HEK293T (cell line): ENCODE data around the gene ELOVL7.
"Not testable (repeated sequence)": the region's sequence is repeated elsewhere in the genome, so short reads cannot be mapped to it uniquely, and the experiment has no call there.

Source experiments
- CTCF ChIA-PET: fragments of 350-600 bp; formaldehyde crosslinking; extraction: SDS; loops from one replicate; lab custom pipeline; 2021; ENCODE audit warnings: antibody characterized with exemption, inconsistent platforms; lab: Yijun Ruan, JAX
- POLR2A ChIA-PET: fragments of 350-600 bp; formaldehyde crosslinking; extraction: SDS; loops from one replicate; lab custom pipeline; 2020; ENCODE audit warnings: antibody characterized with exemption, inconsistent platforms; lab: Yijun Ruan, JAX
- DNase-seq: peaks from one replicate; pipeline ENCODE4 v3.0.0; 2012; ENCODE audit warnings: mixed read lengths; ENCODE audit errors: extremely low spot score
- ARNT ChIP-seq: fragments of 450-650 bp; IDR thresholded peaks from 2 replicates; pipeline ENCODE4 v1.6.1; 2017; ENCODE audit warnings: mild to moderate bottlenecking
- BHLHE40 ChIP-seq: fragments of 450-650 bp; IDR thresholded peaks from 2 replicates; pipeline ENCODE4 v1.6.1; 2016; ENCODE audit warnings: mild to moderate bottlenecking, moderate library complexity, borderline replicate concordance
- CTBP1 ChIP-seq: fragments of 450-650 bp; IDR thresholded peaks from 2 replicates; pipeline ENCODE4 v1.6.1; 2016; ENCODE audit warnings: borderline replicate concordance
- ELF4 ChIP-seq: fragments of 450-650 bp; IDR thresholded peaks from 2 replicates; pipeline ENCODE4 v1.6.1; 2017; ENCODE audit warnings: antibody characterized with exemption
- FOXA1 ChIP-seq: fragments of 450-650 bp; IDR thresholded peaks from 2 replicates; pipeline ENCODE4 v1.6.1; 2016; ENCODE audit warnings: mild to moderate bottlenecking
- FOXK2 ChIP-seq: fragments of 450-650 bp; IDR thresholded peaks from 2 replicates; pipeline ENCODE4 v1.6.1; 2016; ENCODE audit warnings: mild to moderate bottlenecking
- FOXM1 ChIP-seq: fragments of 450-650 bp; IDR thresholded peaks from 2 replicates; pipeline ENCODE4 v1.6.1; 2017; ENCODE audit warnings: mild to moderate bottlenecking, borderline replicate concordance
- HDGF ChIP-seq: fragments of 450-650 bp; IDR thresholded peaks from 2 replicates; pipeline ENCODE4 v1.6.1; 2017; ENCODE audit warnings: antibody characterized with exemption, borderline replicate concordance
- L3MBTL2 ChIP-seq: fragments of 450-650 bp; conservative IDR thresholded peaks from 2 replicates; pipeline ENCODE4 v1.6.1; 2016; ENCODE audit warnings: mild to moderate bottlenecking
- LEF1 ChIP-seq: fragments of 450-650 bp; IDR thresholded peaks from 2 replicates; pipeline ENCODE4 v1.6.1; 2017; ENCODE audit warnings: mild to moderate bottlenecking, borderline replicate concordance
- NFRKB ChIP-seq: fragments of 450-650 bp; IDR thresholded peaks from 2 replicates; pipeline ENCODE4 v1.6.1; 2016; ENCODE audit warnings: mild to moderate bottlenecking, moderate library complexity
- SP1 ChIP-seq: fragments of 450-650 bp; IDR thresholded peaks from 2 replicates; pipeline ENCODE4 v1.6.1; 2017
- SUZ12 ChIP-seq: fragments of 450-650 bp; IDR thresholded peaks from 2 replicates; pipeline ENCODE4 v1.6.1; 2016; ENCODE audit warnings: mild to moderate bottlenecking
- TARDBP ChIP-seq: fragments of 450-650 bp; IDR thresholded peaks from 2 replicates; pipeline ENCODE4 v1.6.1; 2016
- ZNF384 ChIP-seq: fragments of 450-650 bp; IDR thresholded peaks from 2 replicates; pipeline ENCODE4 v1.6.1; 2016
- TF ChIP-seq, protein P1 (sequence below): fragments of 450-650 bp; IDR thresholded peaks from 2 replicates; pipeline ENCODE4 v1.6.1; 2016

ELOVL7 gene

DNA sequence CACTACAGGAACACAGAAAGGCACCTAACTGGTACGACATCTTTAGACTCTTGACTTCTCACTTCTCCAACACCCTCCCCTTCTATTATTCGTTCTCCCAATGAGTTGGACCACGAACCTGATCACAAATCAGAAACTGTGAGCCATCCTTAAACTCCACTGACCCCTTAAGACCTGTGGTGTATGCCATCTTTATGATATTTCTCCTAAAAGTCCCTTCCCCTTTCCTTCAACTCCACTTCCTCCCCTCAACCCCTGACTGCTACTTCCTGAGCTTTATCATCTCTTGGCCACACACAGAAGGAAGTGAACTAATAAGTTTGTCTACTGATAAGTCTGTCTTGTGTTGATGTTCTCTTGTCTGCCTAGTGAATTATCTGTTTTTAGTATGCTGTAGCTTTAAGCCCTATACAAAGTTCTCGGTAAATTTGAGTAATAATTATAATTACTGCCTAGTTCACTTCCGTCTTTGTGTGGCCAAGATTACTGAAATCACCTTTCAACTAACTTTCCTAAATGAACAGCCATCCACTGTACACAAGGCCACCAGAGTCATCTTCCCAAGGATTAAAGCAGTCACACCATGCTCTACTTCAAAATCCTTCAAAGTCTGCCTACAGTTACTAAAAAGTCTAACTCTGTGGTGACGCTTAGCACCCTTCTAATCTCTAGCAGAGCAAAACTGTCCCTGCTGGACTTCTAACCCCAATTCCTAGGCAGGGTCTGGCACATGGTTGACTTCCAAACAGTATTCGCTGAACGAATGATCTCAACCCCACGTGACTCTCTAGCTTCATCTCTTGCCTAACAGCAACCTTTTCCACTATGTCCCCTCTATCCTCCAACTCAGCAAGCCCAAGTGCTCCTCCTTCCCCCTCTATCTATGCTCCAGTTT lies 23.2 kb downstream of the ELOVL7 start:
- DNase-seq: no peak
- POLR2A ChIA-PET: no interaction called here
- CTCF ChIA-PET: no interaction called here
- no peak for TF ChIP-seq HDGF
- TF ChIP-seq, protein P1, sequence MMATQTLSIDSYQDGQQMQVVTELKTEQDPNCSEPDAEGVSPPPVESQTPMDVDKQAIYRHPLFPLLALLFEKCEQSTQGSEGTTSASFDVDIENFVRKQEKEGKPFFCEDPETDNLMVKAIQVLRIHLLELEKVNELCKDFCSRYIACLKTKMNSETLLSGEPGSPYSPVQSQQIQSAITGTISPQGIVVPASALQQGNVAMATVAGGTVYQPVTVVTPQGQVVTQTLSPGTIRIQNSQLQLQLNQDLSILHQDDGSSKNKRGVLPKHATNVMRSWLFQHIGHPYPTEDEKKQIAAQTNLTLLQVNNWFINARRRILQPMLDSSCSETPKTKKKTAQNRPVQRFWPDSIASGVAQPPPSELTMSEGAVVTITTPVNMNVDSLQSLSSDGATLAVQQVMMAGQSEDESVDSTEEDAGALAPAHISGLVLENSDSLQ: no peak
- TF ChIP-seq CTBP1: no peak
- no peak for TF ChIP-seq LEF1
- TF ChIP-seq SP1: no peak
- no peak for TF ChIP-seq BHLHE40
- TF ChIP-seq L3MBTL2: no peak
- TF ChIP-seq NFRKB: no peak
- TF ChIP-seq ELF4: no peak

DNA sequence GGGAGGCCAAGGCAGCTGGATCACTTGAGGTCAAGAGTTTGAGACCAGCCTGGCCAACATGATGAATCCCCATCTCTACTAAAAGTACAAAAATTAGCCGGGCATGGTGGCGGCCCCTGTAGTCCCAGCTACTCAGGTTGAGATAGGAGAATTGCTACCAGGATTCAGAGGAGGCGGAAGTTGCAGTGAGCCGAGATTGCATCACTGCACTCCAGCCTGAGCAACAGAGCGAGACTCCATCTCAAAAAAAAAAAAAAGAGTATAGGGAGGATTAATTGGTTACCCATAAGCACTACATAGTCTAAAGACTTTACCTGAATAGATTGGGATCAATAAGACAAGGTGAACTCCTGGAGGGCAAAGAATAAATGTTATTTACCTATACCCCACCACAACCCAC lies 27.9 kb downstream of the ELOVL7 start:
- CTCF ChIA-PET, DNase-seq: not testable (repeated sequence)

DNA sequence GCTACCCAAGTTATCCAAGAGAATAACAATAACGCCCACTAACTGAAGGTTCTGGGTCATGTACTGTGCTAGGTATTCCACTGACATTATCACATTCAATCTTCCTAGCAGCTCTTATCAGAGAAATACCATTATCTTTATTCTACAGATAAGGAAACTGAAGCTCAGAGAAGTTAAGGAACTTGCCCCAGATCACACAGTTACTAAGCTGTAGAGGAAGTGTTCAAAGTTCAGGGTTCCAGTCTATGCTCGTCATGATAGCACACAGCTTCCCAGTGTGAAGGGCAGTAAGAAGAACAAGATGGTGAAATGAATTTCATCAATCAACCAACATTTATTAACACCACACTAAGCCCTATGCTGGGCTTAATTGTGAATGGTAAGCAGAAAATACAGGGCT lies 29.6 kb downstream of the ELOVL7 start:
- no peak for TF ChIP-seq FOXK2
- TF ChIP-seq, protein P1: no peak
- no peak for DNase-seq
- POLR2A ChIA-PET: no interaction called here
- CTCF ChIA-PET: no interaction called here

More for the DNA sequence above, 27.9 kb downstream of the ELOVL7 start:
- POLR2A ChIA-PET: not testable (repeated sequence)

DNA sequence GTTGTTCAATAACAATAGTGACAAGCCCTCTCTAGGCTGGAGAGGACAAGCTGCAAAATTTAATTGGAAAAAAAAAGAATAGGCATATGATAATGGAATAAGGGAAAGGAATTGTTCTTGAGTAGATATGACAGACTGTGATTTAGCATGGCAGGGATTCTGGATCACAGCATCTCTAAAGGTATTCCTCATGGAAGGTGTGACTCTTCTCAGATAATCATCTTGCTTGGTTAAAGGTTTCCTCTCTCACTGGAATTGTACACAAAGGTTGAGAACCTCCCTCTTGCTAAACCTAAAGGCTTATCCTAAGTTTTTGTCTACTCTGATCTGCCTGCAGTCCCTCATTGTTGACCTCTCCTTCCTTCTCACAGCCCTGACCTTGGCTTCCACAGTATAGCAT lies 31.6 kb downstream of the ELOVL7 start:
- TF ChIP-seq ARNT (no peak), SUZ12 (no peak), TARDBP (no peak), FOXK2 (no peak), FOXM1 (no peak), L3MBTL2 (no peak), HDGF (no peak), LEF1 (no peak), SP1 (no peak), CTBP1 (no peak), ELF4 (no peak), ZNF384 (no peak), BHLHE40 (no peak), NFRKB (no peak), FOXA1 (no peak)
- TF ChIP-seq, protein P1: no peak
- no peak for DNase-seq
- ChIA-PET CTCF (no interaction called here), POLR2A (no interaction called here)

DNA sequence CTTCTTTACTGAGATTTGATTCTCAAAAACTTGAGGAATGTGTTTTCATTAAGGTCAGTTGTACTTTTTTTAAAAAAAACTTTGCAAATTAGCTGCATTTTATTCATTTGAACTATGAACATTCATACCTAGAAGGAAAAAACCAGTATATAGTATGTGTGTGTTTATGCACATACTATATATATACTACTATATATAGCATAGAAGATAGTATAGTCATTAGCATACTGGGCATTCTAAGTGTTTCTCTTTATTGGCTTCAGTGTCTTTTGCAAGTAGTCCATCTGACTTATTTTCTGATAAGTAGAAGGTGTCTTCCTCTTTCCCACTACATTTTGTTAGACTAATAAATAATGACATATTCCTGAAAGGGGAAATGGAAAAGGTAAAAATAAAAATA lies 33.0 kb downstream of the ELOVL7 start:
- DNase-seq: no peak
- CTCF ChIA-PET: no interaction called here
- POLR2A ChIA-PET: no interaction called here
- TF ChIP-seq, protein P1: no peak
- no peak for TF ChIP-seq ZNF384
- no peak for TF ChIP-seq ARNT
- TF ChIP-seq BHLHE40: no peak
- no peak for TF ChIP-seq CTBP1
- TF ChIP-seq L3MBTL2: no peak
- TF ChIP-seq TARDBP: no peak
- TF ChIP-seq SP1: no peak

DNA sequence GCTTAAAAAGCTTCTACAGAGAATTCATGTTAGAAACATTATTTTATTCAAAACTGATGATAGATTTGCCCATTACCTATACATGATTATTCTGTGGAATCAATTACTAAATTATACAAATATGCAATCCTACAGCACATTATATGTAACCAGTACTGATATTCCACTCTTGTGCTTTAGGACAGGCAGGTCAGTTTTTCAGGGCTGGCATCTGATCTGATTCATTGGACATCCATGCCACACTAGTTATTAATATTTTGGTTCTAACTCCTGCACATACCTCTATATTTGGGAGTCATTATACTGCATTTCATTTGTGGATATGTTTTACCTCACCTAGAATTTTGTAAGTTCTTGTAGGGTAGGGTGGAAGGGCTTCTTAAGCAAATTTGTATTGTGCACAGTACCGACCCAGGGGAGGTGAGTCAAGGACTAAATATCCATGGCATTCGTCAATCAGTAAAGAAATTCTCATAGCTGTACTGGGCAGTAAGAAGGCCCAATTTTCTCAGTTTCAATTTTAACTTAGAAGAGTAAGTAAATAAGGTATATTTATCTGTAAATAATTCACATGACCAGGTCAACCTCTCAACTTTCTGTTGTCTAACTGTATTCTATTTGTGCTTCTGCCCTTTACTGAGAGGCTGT lies 33.5 kb downstream of the ELOVL7 start:
- CTCF ChIA-PET: no interaction called here
- no peak for DNase-seq
- POLR2A ChIA-PET: no interaction called here
- no peak for TF ChIP-seq FOXA1
- TF ChIP-seq ZNF384: no peak
- no peak for TF ChIP-seq ARNT
- no peak for TF ChIP-seq SP1
- no peak for TF ChIP-seq ELF4
- no peak for TF ChIP-seq FOXM1
- no peak for TF ChIP-seq L3MBTL2
- TF ChIP-seq FOXK2: no peak
- no peak for TF ChIP-seq SUZ12
- TF ChIP-seq LEF1: no peak
- no peak for TF ChIP-seq BHLHE40
- TF ChIP-seq, protein P1: no peak
- no peak for TF ChIP-seq CTBP1
- no peak for TF ChIP-seq TARDBP
